HL-60 (cell line): ENCODE measurements around the gene DKKL1.
A peak's percentile ranks its signal among the peaks of the same experiment; 100 is the strongest.

Experiments
- DNase-seq, 2 experiments: peaks; one replicate each; pipeline ENCODE4 v3.0.0-alpha.2; 2010 to 2020; ENCODE audit warnings: low read depth in 1 of 2, low spot score in 1 of 2
- H3K27ac ChIP-seq: fragments of 250-450 bp; sonication (Bioruptor Pico); replicated peaks from 2 replicates; pipeline ENCODE4 v1.5.1; 2020; ENCODE audit warnings: mild to moderate bottlenecking, moderate library complexity
- H3K27me3 ChIP-seq: fragments of 250-450 bp; sonication (Bioruptor Pico); 2 replicates; pipeline ENCODE4 v1.5.1; 2021; ENCODE audit warnings: mild to moderate bottlenecking, moderate library complexity; ENCODE audit not compliant: insufficient read depth, poor library complexity, severe bottlenecking
- H3K4me3 ChIP-seq: replicated peaks from 2 replicates; pipeline ENCODE4 v1.5.1; 2011; ENCODE audit warnings: mild to moderate bottlenecking, control low read depth, low read length; ENCODE audit not compliant: insufficient read depth
- CTCF ChIP-seq: IDR thresholded peaks from one replicate; pipeline ENCODE4 v1.5.1; 2011; ENCODE audit warnings: low read length, control low read depth, inconsistent platforms; ENCODE audit not compliant: insufficient read depth
- GABPA ChIP-seq: IDR thresholded peaks from 2 replicates; pipeline ENCODE4 v1.6.1; 2012; ENCODE audit warnings: low read depth
- POLR2AphosphoS5 ChIP-seq: IDR thresholded peaks from 2 replicates; pipeline ENCODE4 v1.6.1; 2012; ENCODE audit warnings: low read depth
- SPI1 ChIP-seq: IDR thresholded peaks from 2 replicates; pipeline ENCODE4 v1.6.1; 2012; ENCODE audit warnings: low read depth, mild to moderate bottlenecking, borderline replicate concordance
- TF ChIP-seq, protein P1 (sequence below): IDR thresholded peaks from 2 replicates; pipeline ENCODE4 v1.6.1; 2012; ENCODE audit warnings: low read depth; ENCODE audit not compliant: insufficient replicate concordance

The DKKL1 gene

GRCh38 chr19:49364083-49364737 is 533 bp downstream of the DKKL1 start:
- no peak for DNase-seq
- Histone ChIP-seq H3K27ac (no peak overlapping the region), H3K4me3 (no peak overlapping the region), H3K27me3 (peaks cover 26% of the 10 kb centered on the region)
- TF ChIP-seq CTCF (no peak), GABPA (no peak), SPI1 (no peak), POLR2AphosphoS5 (no peak)
- TF ChIP-seq, protein P1, sequence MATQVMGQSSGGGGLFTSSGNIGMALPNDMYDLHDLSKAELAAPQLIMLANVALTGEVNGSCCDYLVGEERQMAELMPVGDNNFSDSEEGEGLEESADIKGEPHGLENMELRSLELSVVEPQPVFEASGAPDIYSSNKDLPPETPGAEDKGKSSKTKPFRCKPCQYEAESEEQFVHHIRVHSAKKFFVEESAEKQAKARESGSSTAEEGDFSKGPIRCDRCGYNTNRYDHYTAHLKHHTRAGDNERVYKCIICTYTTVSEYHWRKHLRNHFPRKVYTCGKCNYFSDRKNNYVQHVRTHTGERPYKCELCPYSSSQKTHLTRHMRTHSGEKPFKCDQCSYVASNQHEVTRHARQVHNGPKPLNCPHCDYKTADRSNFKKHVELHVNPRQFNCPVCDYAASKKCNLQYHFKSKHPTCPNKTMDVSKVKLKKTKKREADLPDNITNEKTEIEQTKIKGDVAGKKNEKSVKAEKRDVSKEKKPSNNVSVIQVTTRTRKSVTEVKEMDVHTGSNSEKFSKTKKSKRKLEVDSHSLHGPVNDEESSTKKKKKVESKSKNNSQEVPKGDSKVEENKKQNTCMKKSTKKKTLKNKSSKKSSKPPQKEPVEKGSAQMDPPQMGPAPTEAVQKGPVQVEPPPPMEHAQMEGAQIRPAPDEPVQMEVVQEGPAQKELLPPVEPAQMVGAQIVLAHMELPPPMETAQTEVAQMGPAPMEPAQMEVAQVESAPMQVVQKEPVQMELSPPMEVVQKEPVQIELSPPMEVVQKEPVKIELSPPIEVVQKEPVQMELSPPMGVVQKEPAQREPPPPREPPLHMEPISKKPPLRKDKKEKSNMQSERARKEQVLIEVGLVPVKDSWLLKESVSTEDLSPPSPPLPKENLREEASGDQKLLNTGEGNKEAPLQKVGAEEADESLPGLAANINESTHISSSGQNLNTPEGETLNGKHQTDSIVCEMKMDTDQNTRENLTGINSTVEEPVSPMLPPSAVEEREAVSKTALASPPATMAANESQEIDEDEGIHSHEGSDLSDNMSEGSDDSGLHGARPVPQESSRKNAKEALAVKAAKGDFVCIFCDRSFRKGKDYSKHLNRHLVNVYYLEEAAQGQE: no peak

DNA sequence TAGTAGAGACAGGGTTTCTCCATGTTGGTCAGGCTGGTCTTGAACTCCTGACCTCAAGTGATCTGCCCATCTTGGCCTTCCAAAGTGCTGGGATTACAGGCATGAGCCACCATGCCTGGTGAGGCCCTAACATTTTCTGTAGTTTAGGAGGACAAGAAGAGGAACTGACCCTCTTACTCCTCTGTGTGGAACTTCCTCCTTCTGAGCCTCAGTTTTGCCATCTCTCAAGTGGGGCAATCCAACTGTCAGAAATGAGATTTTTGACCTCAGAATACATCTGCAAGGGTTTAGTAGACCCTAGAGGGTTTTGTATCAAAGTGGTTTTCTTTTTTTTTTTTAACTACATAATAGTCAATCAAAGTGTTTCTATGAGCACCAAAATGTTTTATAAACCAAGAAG is 2.4 kb downstream of the DKKL1 start:
- Histone ChIP-seq H3K4me3 (no peak overlapping the region), H3K27me3 (peaks cover 26% of the 10 kb centered on the region), H3K27ac (no peak overlapping the region)
- no peak for DNase-seq
- TF ChIP-seq SPI1: peak; percentile 9; the same call in 1 of the 2 replicates
- no peak for TF ChIP-seq CTCF

- H3K27me3 ChIP-seq: peaks cover under 1% of the 10 kb centered on the region
- TF ChIP-seq, protein P1: no peak
- TF ChIP-seq POLR2AphosphoS5: no peak
- no peak for TF ChIP-seq CTCF
- no peak for TF ChIP-seq GABPA
- 0 out of 2 replicates have a peak, but pooled peaks have one; percentile 26 for TF ChIP-seq SPI1
- H3K27ac ChIP-seq: no peak overlapping the region
- DNase-seq: peak in 1 of 2 experiments; percentile 14
- no peak overlapping the region for H3K4me3 ChIP-seq
These were observed 5.2 kb downstream of the DKKL1 start for GRCh38 chr19:49368711-49369358.
